ENCODE data around the gene HSPB3. TPM values are rescaled to one million over a fixed set of nuclear protein-coding genes. Genes with fewer than 3 reads are reported as not detected.
"Not testable (repeated sequence)": the region's sequence is repeated elsewhere in the genome, so short reads cannot be mapped to it uniquely, and the experiment has no call there.

The HSPB3 gene
- total RNA-seq, 1 donor from 2014 or later, result 0.53 TPM

- Mint-ChIP-seq H3K4me3 (no peak overlapping the region), H3K27me3 (peaks cover 14% of the 10 kb centered on the region), H3K36me3 (no peaks in the 10 kb centered on the region), H3K27ac (peak overlapping the region; percentile 29), H3K9me3 (no peaks in the 10 kb centered on the region), H3K4me1 (ENCODE audit: unreplicated experiment) (no peaks in the 10 kb centered on the region)
- no peak for DNase-seq (ENCODE audit: extremely low spot score, unreplicated experiment)
- TF ChIP-seq, protein P1, sequence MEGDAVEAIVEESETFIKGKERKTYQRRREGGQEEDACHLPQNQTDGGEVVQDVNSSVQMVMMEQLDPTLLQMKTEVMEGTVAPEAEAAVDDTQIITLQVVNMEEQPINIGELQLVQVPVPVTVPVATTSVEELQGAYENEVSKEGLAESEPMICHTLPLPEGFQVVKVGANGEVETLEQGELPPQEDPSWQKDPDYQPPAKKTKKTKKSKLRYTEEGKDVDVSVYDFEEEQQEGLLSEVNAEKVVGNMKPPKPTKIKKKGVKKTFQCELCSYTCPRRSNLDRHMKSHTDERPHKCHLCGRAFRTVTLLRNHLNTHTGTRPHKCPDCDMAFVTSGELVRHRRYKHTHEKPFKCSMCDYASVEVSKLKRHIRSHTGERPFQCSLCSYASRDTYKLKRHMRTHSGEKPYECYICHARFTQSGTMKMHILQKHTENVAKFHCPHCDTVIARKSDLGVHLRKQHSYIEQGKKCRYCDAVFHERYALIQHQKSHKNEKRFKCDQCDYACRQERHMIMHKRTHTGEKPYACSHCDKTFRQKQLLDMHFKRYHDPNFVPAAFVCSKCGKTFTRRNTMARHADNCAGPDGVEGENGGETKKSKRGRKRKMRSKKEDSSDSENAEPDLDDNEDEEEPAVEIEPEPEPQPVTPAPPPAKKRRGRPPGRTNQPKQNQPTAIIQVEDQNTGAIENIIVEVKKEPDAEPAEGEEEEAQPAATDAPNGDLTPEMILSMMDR (conservative IDR thresholded peaks at IDR 0.05), result no peak
Observed at GRCh38 chr5:54480296-54480695, 24.8 kb downstream of the HSPB3 start.

DNA sequence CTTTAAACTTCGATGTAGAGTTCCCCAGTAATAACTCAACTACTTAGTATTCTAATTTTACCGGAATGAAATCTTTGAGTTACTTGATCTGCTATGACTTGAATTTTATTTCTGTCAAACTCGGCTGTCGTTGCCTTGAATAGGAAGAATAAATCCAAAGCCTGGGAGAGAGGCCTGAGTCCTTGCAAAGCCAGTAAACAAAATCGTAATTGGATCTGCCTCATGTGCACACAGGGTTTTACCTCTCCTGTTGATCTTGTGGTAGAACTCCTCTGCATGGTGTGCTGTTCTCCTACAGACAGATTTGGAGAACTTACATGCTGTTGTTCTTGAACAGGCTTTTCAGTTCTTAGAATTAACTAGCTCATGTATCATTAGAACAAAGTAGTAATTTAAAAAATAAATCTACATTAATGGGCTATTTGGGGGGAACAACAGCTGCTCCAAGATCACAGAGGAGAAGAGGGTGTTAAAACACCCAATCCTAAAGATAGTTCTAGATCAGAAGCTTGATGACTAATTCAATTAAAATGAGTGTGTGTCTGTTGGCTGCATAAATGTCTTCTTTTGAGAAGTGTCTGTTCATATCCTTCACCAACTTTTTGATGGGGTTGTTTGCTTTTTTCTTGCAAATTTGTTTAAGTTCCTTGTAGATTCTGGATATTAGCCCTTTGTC, 28.9 kb downstream of the HSPB3 start:
- Mint-ChIP-seq H3K4me1 (ENCODE audit: unreplicated experiment) (no peaks in the 10 kb centered on the region), H3K4me3 (no peak overlapping the region), H3K27me3 (peaks cover 14% of the 10 kb centered on the region), H3K27ac (no peak overlapping the region), H3K36me3 (no peaks in the 10 kb centered on the region), H3K9me3 (no peaks in the 10 kb centered on the region)
- TF ChIP-seq, protein P1 (conservative IDR thresholded peaks at IDR 0.05), result no peak
- no peak for DNase-seq (ENCODE audit: extremely low spot score, unreplicated experiment)

GRCh38 chr5:54485659-54486058, 30.2 kb downstream of the HSPB3 start:
- not testable (repeated sequence) for H3K36me3 Mint-ChIP-seq; DNase-seq (ENCODE audit: extremely low spot score, unreplicated experiment); H3K9me3 Mint-ChIP-seq; H3K27ac Mint-ChIP-seq; H3K4me3 Mint-ChIP-seq; H3K27me3 Mint-ChIP-seq; H3K4me1 Mint-ChIP-seq (ENCODE audit: unreplicated experiment)

DNA sequence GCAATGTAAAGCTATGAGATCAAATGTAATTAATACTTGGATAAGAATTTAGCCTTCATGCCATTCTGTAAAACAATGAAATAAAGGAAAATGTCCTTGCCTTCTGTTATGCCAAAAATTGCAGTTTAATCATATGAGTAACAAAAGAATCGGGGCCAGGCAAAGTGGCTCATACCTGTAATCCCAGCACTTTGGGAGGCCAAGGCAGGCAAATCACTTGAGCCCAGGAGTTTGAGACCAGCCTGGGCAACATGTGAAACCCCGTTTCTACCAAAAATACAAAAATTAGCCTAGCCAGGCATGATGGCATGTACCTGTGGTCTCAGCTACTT, 34.1 kb downstream of the HSPB3 start:
- not testable (repeated sequence) for DNase-seq (ENCODE audit: extremely low spot score, unreplicated experiment); H3K36me3 Mint-ChIP-seq; H3K27me3 Mint-ChIP-seq; H3K4me1 Mint-ChIP-seq (ENCODE audit: unreplicated experiment); H3K9me3 Mint-ChIP-seq; H3K27ac Mint-ChIP-seq; H3K4me3 Mint-ChIP-seq
- TF ChIP-seq, protein P1 (conservative IDR thresholded peaks at IDR 0.05), result peak; percentile 25

- Mint-ChIP-seq H3K4me1 (ENCODE audit: unreplicated experiment) (no peaks in the 10 kb centered on the region), H3K27me3 (peaks cover 9% of the 10 kb centered on the region), H3K9me3 (no peaks in the 10 kb centered on the region), H3K36me3 (no peaks in the 10 kb centered on the region), H3K27ac (no peak overlapping the region), H3K4me3 (no peak overlapping the region)
- no peak for DNase-seq (ENCODE audit: extremely low spot score, unreplicated experiment)
- TF ChIP-seq, protein P1 (conservative IDR thresholded peaks at IDR 0.05), result no peak
Observed at GRCh38 chr5:54491326-54491725, 35.8 kb downstream of the HSPB3 start.

- no peak for DNase-seq (ENCODE audit: extremely low spot score, unreplicated experiment)
- H3K4me1 Mint-ChIP-seq (ENCODE audit: unreplicated experiment), result no peaks in the 10 kb centered on the region
- no peaks in the 10 kb centered on the region for H3K36me3 Mint-ChIP-seq
- H3K27me3 Mint-ChIP-seq, result peaks cover 9% of the 10 kb centered on the region
- H3K4me3 Mint-ChIP-seq, result no peak overlapping the region
- TF ChIP-seq, protein P1 (conservative IDR thresholded peaks at IDR 0.05), result no peak
- H3K27ac Mint-ChIP-seq, result no peak overlapping the region
- H3K9me3 Mint-ChIP-seq, result no peaks in the 10 kb centered on the region
Observed at GRCh38 chr5:54492178-54492577, 36.7 kb downstream of the HSPB3 start.

Data from type B pancreatic cell (in vitro differentiated cells).